Central memory CD8-positive, alpha-beta T cell (primary cell): ENCODE data around the gene SMIM10L1.
A peak's percentile ranks its signal among the peaks of the same experiment; 100 is the strongest.

ENCODE experiments used
- ATAC-seq: fragments of 150-1000 bp; cut with Tn5 transposase; replicated peaks from 2 replicates; pipeline ENCODE4 v1.10.0; 2022; ENCODE audit warnings: mild to moderate bottlenecking, moderate FRiP score, moderate number of reproducible peaks; ENCODE audit not compliant: poor library complexity, severe bottlenecking; ENCODE audit errors: extremely low read depth
- DNase-seq, 2 donors: peaks; one replicate each; pipeline ENCODE4 v3.0.0; 2021; ENCODE audit warnings: low spot score in 2 of 2
- H3K27ac Mint-ChIP-seq: one replicate; pipeline ENCODE4 v1.8.0; 2022; ENCODE audit warnings: low read depth, mild to moderate bottlenecking, moderate library complexity, mixed read lengths
- H3K27me3 Mint-ChIP-seq: one replicate; pipeline ENCODE4 v1.8.0; 2022; ENCODE audit warnings: mixed read lengths
- H3K36me3 Mint-ChIP-seq: one replicate; pipeline ENCODE4 v1.8.0; 2022; ENCODE audit warnings: mild to moderate bottlenecking, moderate library complexity, mixed read lengths; ENCODE audit not compliant: insufficient read depth
- H3K4me1 Mint-ChIP-seq: one replicate; pipeline ENCODE4 v1.8.0; 2022; ENCODE audit warnings: mixed read lengths
- H3K4me3 Mint-ChIP-seq: one replicate; pipeline ENCODE4 v1.8.0; 2022; ENCODE audit warnings: mild to moderate bottlenecking, moderate library complexity, mixed read lengths
- H3K9me3 Mint-ChIP-seq: one replicate; pipeline ENCODE4 v1.8.0; 2022; ENCODE audit warnings: mixed read lengths

SMIM10L1 gene

DNA sequence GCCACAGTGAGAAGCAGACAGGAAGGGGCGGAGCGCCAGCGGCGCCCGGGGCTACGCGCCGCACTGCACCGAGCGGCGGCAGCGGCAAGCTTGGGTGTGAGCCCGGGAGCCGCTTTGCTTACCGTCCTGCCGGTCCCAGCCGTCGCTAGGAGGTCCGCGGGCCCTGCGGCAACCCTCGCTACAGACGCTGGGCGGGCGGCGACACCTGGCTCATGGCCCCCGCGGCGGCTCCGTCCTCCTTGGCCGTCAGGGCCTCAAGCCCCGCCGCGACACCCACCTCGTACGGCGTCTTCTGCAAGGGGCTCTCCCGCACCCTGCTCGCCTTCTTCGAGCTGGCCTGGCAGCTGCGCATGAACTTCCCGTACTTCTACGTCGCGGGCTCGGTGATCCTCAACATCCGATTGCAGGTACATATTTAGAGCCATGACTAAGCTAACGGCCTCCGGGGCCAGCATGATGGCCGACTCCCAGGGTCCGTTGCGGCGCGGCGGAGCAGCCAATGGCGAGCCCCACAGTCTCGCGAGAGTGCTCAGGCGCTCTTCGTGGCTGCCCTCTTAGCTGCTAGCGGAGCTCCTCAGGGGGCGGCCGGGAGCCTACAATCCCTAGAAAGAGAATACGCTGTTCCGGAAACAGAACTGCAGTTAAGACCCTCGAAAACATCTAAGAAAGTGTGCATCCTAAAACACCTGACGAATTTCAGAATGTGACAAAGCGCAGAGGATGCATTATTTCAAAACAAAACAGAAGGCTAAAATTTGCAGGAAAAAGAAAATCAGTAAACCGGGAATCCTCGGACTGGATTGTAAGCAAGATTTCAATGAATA is at the start of gene SMIM10L1:
SMIM10L1 (plus strand) TSS at position 50 of the 824 bp plus-strand sequence; CDS start at position 213, 163 bp downstream.
- ATAC-seq (peak; percentile 96), DNase-seq (peak; percentile 73 to 76)
- Mint-ChIP-seq H3K36me3 (peaks cover 26% of the 10 kb centered on the region), H3K9me3 (no peaks in the 10 kb centered on the region), H3K27me3 (no peaks in the 10 kb centered on the region), H3K4me1 (peaks cover 54% of the 10 kb centered on the region), H3K27ac (peak within 1 kb of the TSS; percentile 98), H3K4me3 (peak within 1 kb of the TSS; percentile 100)

- no peak for DNase-seq
- H3K27ac Mint-ChIP-seq: no peak overlapping the region
- H3K4me3 Mint-ChIP-seq: no peak overlapping the region
- ATAC-seq: no peak
- H3K4me1 Mint-ChIP-seq: peaks cover 28% of the 10 kb centered on the region
- H3K9me3 Mint-ChIP-seq: no peaks in the 10 kb centered on the region
- no peaks in the 10 kb centered on the region for H3K27me3 Mint-ChIP-seq
- H3K36me3 Mint-ChIP-seq: peaks cover 6% of the 10 kb centered on the region
Observed at GRCh38 chr12:11130382-11130781, 40.6 kb upstream of the SMIM10L1 start.

- no peak for ATAC-seq
- Mint-ChIP-seq H3K4me3 (no peak overlapping the region), H3K36me3 (peaks cover 6% of the 10 kb centered on the region), H3K9me3 (no peaks in the 10 kb centered on the region), H3K4me1 (peaks cover 30% of the 10 kb centered on the region), H3K27me3 (no peaks in the 10 kb centered on the region), H3K27ac (no peak overlapping the region)
- no peak for DNase-seq
Observed at GRCh38 chr12:11130999-11131398, 40.0 kb upstream of the SMIM10L1 start.

- no peak for DNase-seq
- no peaks in the 10 kb centered on the region for H3K27me3 Mint-ChIP-seq
- H3K27ac Mint-ChIP-seq: no peak overlapping the region
- peaks cover 30% of the 10 kb centered on the region for H3K4me1 Mint-ChIP-seq
- no peaks in the 10 kb centered on the region for H3K9me3 Mint-ChIP-seq
- H3K4me3 Mint-ChIP-seq: no peak overlapping the region
- ATAC-seq: no peak
- H3K36me3 Mint-ChIP-seq: peaks cover 6% of the 10 kb centered on the region
Observed at GRCh38 chr12:11133162-11133561, 37.8 kb upstream of the SMIM10L1 start.

DNA sequence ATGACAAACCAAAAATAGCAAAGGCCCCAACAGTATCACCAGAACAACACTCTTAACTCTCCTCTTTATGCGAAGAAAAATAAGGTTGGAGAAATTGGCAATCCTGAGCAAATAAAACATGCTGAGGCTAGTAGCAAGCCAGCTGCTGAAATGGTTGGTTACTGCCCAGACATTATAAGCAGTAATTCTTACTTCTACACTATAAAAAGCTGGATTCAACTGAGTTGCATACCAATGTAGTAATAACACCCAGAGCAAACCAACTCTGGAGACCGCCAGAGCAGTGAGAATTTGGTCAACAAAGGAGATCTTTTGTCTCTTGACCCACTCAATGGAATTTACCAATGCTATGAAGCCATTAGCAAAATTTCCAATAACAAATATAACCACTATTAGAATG is 37.2 kb upstream of the SMIM10L1 start:
- ATAC-seq (no peak), DNase-seq (no peak)
- no peaks in the 10 kb centered on the region for H3K9me3 Mint-ChIP-seq
- H3K4me1 Mint-ChIP-seq: peaks cover 30% of the 10 kb centered on the region
- H3K36me3 Mint-ChIP-seq: peaks cover 6% of the 10 kb centered on the region
- H3K27ac Mint-ChIP-seq: no peak overlapping the region
- H3K4me3 Mint-ChIP-seq: no peak overlapping the region
- H3K27me3 Mint-ChIP-seq: no peaks in the 10 kb centered on the region

- ATAC-seq (no peak), DNase-seq (no peak)
Observed at GRCh38 chr12:11134305-11134704, 36.7 kb upstream of the SMIM10L1 start, which contains the start of gene TAS2R30. TAS2R30 (minus strand) TSS chr12:11134644; CDS start chr12:11134244, 400 bp downstream.

GRCh38 chr12:11136075-11136474 is 34.9 kb upstream of the SMIM10L1 start:
- Mint-ChIP-seq H3K9me3 (no peaks in the 10 kb centered on the region), H3K27me3 (no peaks in the 10 kb centered on the region), H3K27ac (no peak overlapping the region), H3K36me3 (peaks cover 6% of the 10 kb centered on the region), H3K4me3 (no peak overlapping the region), H3K4me1 (peaks cover 21% of the 10 kb centered on the region)
- no peak for ATAC-seq
- DNase-seq: no peak

More at GRCh38 chr12:11134305-11134704, 36.7 kb upstream of the SMIM10L1 start, which contains the start of gene TAS2R30:
- Mint-ChIP-seq H3K4me1 (peaks cover 30% of the 10 kb centered on the region), H3K36me3 (peaks cover 6% of the 10 kb centered on the region), H3K27ac (no peak within 1 kb of the TSS), H3K4me3 (no peak within 1 kb of the TSS), H3K27me3 (no peaks in the 10 kb centered on the region), H3K9me3 (no peaks in the 10 kb centered on the region)

GRCh38 chr12:11143352-11143751 is 27.6 kb upstream of the SMIM10L1 start:
- Mint-ChIP-seq H3K9me3 (peaks cover 11% of the 10 kb centered on the region), H3K27me3 (no peaks in the 10 kb centered on the region), H3K4me1 (peaks cover 43% of the 10 kb centered on the region), H3K36me3 (no peaks in the 10 kb centered on the region), H3K4me3 (no peak overlapping the region), H3K27ac (no peak overlapping the region)
- ATAC-seq: no peak
- no peak for DNase-seq

GRCh38 chr12:11144297-11144696 is 26.7 kb upstream of the SMIM10L1 start:
- Mint-ChIP-seq H3K36me3 (no peaks in the 10 kb centered on the region), H3K4me3 (no peak overlapping the region), H3K27me3 (no peaks in the 10 kb centered on the region), H3K27ac (no peak overlapping the region), H3K4me1 (peaks cover 47% of the 10 kb centered on the region), H3K9me3 (peaks cover 11% of the 10 kb centered on the region)
- DNase-seq: no peak
- no peak for ATAC-seq

DNA sequence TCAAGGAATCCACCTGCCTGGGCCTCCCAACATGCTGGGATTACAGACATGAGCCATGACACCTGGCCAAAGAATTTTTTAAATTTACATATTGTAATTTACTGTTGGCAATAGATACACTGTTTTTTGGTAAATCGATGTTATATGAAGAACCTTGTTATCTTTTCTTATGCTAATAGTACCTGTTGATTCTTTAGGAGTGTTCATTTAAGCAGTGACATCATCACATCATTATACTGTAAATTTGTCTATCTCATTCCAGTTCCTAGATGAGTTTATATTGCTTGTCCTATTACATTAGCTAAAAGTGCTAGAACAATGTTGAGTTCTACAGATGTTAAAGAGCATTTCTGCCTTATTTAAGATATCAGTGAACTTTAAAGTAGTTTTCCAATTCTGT is 23.6 kb upstream of the SMIM10L1 start:
- Mint-ChIP-seq H3K4me1 (peaks cover 45% of the 10 kb centered on the region), H3K4me3 (no peak overlapping the region), H3K27ac (no peak overlapping the region), H3K36me3 (peaks cover 1% of the 10 kb centered on the region), H3K27me3 (no peaks in the 10 kb centered on the region), H3K9me3 (peaks cover 11% of the 10 kb centered on the region)
- no peak for ATAC-seq
- no peak for DNase-seq

DNA sequence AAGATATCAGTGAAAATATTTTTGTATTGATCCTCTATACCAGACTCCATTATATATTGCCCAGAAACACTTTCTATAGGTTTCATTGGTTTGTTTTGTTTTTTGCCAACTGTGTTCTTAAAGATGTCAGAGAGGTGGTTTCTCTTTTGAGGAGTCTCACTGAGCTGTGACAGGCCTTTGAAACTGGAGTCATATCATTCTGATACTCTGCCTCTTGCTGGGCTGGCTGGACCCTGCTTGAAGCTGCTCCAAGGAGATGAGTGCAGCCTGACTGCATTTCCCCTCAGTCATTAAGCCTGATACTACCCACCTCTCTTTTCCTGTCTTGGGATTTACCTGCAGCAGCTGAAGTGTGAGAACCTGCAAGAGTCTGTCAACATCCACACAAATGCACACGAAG is 20.2 kb upstream of the SMIM10L1 start:
- H3K36me3 Mint-ChIP-seq: peaks cover 1% of the 10 kb centered on the region
- ATAC-seq (no peak), DNase-seq (no peak)
- H3K4me3 Mint-ChIP-seq: no peak overlapping the region
- peaks cover 5% of the 10 kb centered on the region for H3K9me3 Mint-ChIP-seq
- peaks cover 22% of the 10 kb centered on the region for H3K4me1 Mint-ChIP-seq
- no peaks in the 10 kb centered on the region for H3K27me3 Mint-ChIP-seq
- no peak overlapping the region for H3K27ac Mint-ChIP-seq

GRCh38 chr12:11152725-11153124 is 18.3 kb upstream of the SMIM10L1 start:
- Mint-ChIP-seq H3K36me3 (peaks cover 1% of the 10 kb centered on the region), H3K27ac (no peak overlapping the region), H3K9me3 (peaks cover 13% of the 10 kb centered on the region), H3K4me1 (peaks cover 16% of the 10 kb centered on the region), H3K27me3 (no peaks in the 10 kb centered on the region), H3K4me3 (no peak overlapping the region)
- DNase-seq: no peak
- no peak for ATAC-seq

DNA sequence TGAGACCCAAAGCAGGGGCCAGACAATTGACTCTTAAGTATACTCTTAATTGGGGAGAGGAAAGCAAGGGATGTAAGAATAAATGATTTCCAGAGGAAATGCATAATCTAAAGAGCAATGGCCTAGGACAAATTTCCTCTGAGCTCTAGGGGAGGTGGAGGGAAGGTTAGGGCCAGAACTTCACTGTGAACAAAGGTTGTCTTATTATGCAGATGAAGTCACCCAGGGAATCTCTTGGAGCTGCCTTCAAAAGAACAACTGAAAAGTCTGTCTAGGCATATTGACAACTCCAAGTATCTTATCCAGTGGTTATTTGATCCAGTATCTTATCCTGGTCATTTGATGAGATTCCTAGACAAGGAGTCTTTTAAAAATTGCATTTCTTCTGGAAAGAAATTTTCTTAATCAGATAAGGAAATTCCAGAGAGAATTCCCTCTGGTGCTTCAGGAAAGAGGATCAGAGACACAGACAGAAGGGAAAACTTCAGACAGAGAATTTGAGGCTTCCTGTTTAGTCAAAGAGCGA is 16.5 kb upstream of the SMIM10L1 start:
- Mint-ChIP-seq H3K27me3 (no peaks in the 10 kb centered on the region), H3K9me3 (peaks cover 13% of the 10 kb centered on the region), H3K4me1 (peaks cover 12% of the 10 kb centered on the region), H3K4me3 (no peak overlapping the region), H3K27ac (no peak overlapping the region), H3K36me3 (peaks cover 1% of the 10 kb centered on the region)
- no peak for ATAC-seq
- no peak for DNase-seq
